Esophagus muscularis mucosa (tissue), 4 donors: ENCODE results near the gene FCER2.

Experiments used
- CTCF ChIP-seq, 3 experiments: fragments of 200-600 bp in 2 of 3; fragments of 450-650 bp in 1 of 3; sonication (generic) in 2 of 3; IDR thresholded peaks; one replicate each; pipeline ENCODE4 v1.5.1; 2017 to 2019; ENCODE audit warnings: antibody characterized with exemption in 3 of 3, mild to moderate bottlenecking in 2 of 3, moderate library complexity in 1 of 3
- EP300 ChIP-seq: sonication (generic); formaldehyde crosslinking; IDR thresholded peaks from one replicate; pipeline ENCODE4 v1.6.1; 2017; ENCODE audit warnings: antibody characterized with exemption
- POLR2A ChIP-seq: fragments of 450-650 bp; IDR thresholded peaks from one replicate; pipeline ENCODE4 v1.6.1; 2017; ENCODE audit warnings: antibody characterized with exemption, moderate library complexity, mild to moderate bottlenecking, low read depth

- TF ChIP-seq EP300 (no peak), POLR2A (no peak), CTCF (IDR thresholded peaks at IDR 0.05) (no peak)
These were observed 29.7 kb upstream of the FCER2 start for GRCh38 chr19:7731615-7732014.
